GM20000 (cell line): ENCODE measurements around the gene PITX1.

Source experiments
- DNase-seq: peaks from one replicate; pipeline ENCODE4 v3.0.0; 2012; ENCODE audit warnings: low spot score
- CTCF ChIP-seq: IDR thresholded peaks from 2 replicates; pipeline ENCODE4 v1.5.1; 2012; ENCODE audit warnings: mild to moderate bottlenecking, control low read depth; ENCODE audit errors: extremely low read depth, missing control alignments

PITX1 gene

GRCh38 chr5:135019314-135019713 lies 14.7 kb downstream of the PITX1 start:
- no peak for DNase-seq
- TF ChIP-seq CTCF: no peak

DNA sequence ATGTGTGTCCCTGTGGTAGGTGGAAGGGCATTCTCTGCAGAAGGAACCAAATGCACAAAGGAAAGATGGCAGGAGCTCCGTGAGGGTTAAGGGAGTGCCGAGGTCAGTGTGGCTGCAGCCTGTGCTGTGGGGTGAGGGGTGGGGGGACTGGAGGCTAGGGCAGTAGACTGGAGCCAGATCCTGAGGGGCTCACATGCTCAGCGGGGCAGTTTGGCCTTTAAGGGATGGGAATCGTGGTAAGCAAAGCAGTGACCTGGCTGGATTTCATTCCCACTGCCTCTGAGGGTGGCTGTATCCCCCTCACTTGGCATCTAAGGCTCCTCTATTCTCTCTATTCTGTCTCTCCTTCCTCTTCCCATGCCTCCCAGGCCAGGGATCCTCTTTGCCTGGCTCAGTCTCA lies 15.6 kb downstream of the PITX1 start:
- DNase-seq: no peak
- TF ChIP-seq CTCF: no peak

- no peak for DNase-seq
- no peak for TF ChIP-seq CTCF
Observed at GRCh38 chr5:135016861-135017290, 17.2 kb downstream of the PITX1 start.

- DNase-seq: no peak
- no peak for TF ChIP-seq CTCF
Observed at GRCh38 chr5:135015942-135016341, 18.1 kb downstream of the PITX1 start.

GRCh38 chr5:135013947-135014570 lies 20.0 kb downstream of the PITX1 start:
- DNase-seq: no peak
- no peak for TF ChIP-seq CTCF

DNA sequence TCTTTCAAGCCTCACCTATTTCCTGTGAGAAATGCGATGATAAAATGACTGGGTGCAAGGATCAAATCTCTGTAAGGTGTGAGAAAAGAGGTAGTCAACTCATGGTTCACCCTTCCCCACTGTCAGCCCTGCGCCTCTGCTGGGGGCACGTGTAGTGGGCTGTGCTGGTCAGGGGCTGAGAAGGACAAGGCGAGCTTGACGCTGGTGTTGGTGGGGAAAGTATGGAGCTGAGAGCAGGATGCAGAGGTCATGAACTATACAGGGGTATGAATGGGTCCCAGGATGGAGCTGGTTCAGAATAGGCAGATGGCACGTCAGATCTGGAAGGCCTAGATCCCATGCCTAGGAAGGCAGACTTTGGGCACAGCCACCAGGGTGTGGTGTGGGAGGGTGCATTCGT lies 20.6 kb downstream of the PITX1 start:
- DNase-seq: no peak
- no peak for TF ChIP-seq CTCF

- TF ChIP-seq CTCF: no peak
- no peak for DNase-seq
Observed at GRCh38 chr5:135012951-135013391, 21.1 kb downstream of the PITX1 start.
